SK-N-SH (cell line): ENCODE results near the gene PPEF2. TPM values are rescaled to one million over a fixed set of nuclear protein-coding genes. Genes with fewer than 3 reads are reported as not detected.
"Not testable (repeated sequence)": the region's sequence is repeated elsewhere in the genome, so short reads cannot be mapped to it uniquely, and the experiment has no call there.

Experiments used
- CTCF ChIA-PET: fragments of 300-600, 350-600 bp; formaldehyde crosslinking; extraction: SDS; loops from one replicate; lab custom pipeline; 2021; lab: Yijun Ruan, JAX
- POLR2A ChIA-PET: fragments of 350-600 bp; sonication (Branson Sonifier 250); formaldehyde crosslinking; extraction: SDS; loops from one replicate; lab custom pipeline; 2020; ENCODE audit warnings: antibody characterized with exemption, inconsistent platforms; lab: Yijun Ruan, JAX
- DNase-seq: peaks from one replicate; pipeline ENCODE4 v3.0.0; 2012
- H2AFZ ChIP-seq: fragments of 200-600 bp; sonication (generic); 2 replicates; pipeline ENCODE4 v1.8.1; 2016; ENCODE audit warnings: antibody characterized with exemption, mild to moderate bottlenecking, low read depth
- H3F3A ChIP-seq: fragments of 200-600 bp; sonication (generic); replicated peaks from 2 replicates; pipeline ENCODE3; 2016; ENCODE audit warnings: antibody characterized with exemption, mild to moderate bottlenecking; ENCODE audit not compliant: insufficient read depth
- H3K27ac ChIP-seq, 2 experiments: fragments of 200-500 bp in 1 of 2; fragments of 200-600 bp in 1 of 2; sonication (Bioruptor generic) in 1 of 2; sonication (generic), shearing (Covaris generic) in 1 of 2; 2 replicates each; pipeline versions ENCODE4 v1.5.1 to v1.6.1; 2014 to 2016; ENCODE audit warnings: low read depth in 2 of 2, inconsistent platforms in 1 of 2, low read length in 1 of 2, mild to moderate bottlenecking in 1 of 2, mixed read lengths in 1 of 2
- H3K27me3 ChIP-seq: fragments of 200-600 bp; sonication (generic), shearing (Covaris generic); 2 replicates; pipeline ENCODE4 v1.6.1; 2016; ENCODE audit warnings: mixed run types; ENCODE audit not compliant: insufficient read depth
- H3K36me3 ChIP-seq, 2 experiments: fragments of 200-500 bp in 1 of 2; fragments of 200-600 bp in 1 of 2; sonication (Bioruptor generic) in 1 of 2; sonication (generic) in 1 of 2; replicated peaks in 1 of 2; 2 replicates each; pipeline versions ENCODE3 to v1.5.1; 2014 to 2016; ENCODE audit warnings: low read length in 1 of 2, mild to moderate bottlenecking in 1 of 2; ENCODE audit not compliant: insufficient read depth in 2 of 2, control insufficient read depth in 1 of 2
- H3K4me1 ChIP-seq, 2 experiments: fragments of 200-500 bp in 1 of 2; fragments of 200-600 bp in 1 of 2; sonication (Bioruptor generic) in 1 of 2; sonication (generic), shearing (Covaris generic) in 1 of 2; 2 replicates each; pipeline versions ENCODE4 v1.5.1 to v1.6.1; 2014 to 2016; ENCODE audit warnings: low read depth in 1 of 2, low read length in 1 of 2, mixed run types in 1 of 2; ENCODE audit not compliant: insufficient read depth in 2 of 2, control insufficient read depth in 1 of 2
- H3K4me2 ChIP-seq: fragments of 200-600 bp; sonication (generic), shearing (Covaris generic); 2 replicates; pipeline ENCODE4 v1.6.1; 2017; ENCODE audit warnings: mixed run types
- H3K4me3 ChIP-seq, 2 experiments: fragments of 200-500 bp in 1 of 2; fragments of 200-600 bp in 1 of 2; sonication (Bioruptor generic) in 1 of 2; sonication (generic), shearing (Covaris generic) in 1 of 2; 2 replicates each; pipeline versions ENCODE4 v1.5.1 to v1.8.1; 2014 to 2016; ENCODE audit warnings: low read depth in 2 of 2, inconsistent platforms in 1 of 2, low read length in 1 of 2, mild to moderate bottlenecking in 1 of 2, mixed read lengths in 1 of 2, moderate library complexity in 1 of 2
- H3K79me2 ChIP-seq: fragments of 200-600 bp; sonication (generic); 2 replicates; pipeline ENCODE4 v1.8.1; 2017; ENCODE audit warnings: mild to moderate bottlenecking; ENCODE audit not compliant: insufficient read depth
- H3K9ac ChIP-seq: fragments of 200-600 bp; sonication (generic); 2 replicates; pipeline ENCODE4 v1.6.1; 2017; ENCODE audit warnings: mixed run types
- H3K9me2 ChIP-seq: fragments of 200-600 bp; sonication (generic); 2 replicates; pipeline ENCODE4 v1.6.1; 2017; ENCODE audit warnings: mixed run types
- H3K9me3 ChIP-seq: fragments of 200-600 bp; sonication (generic); 2 replicates; pipeline ENCODE4 v1.6.1; 2017; ENCODE audit warnings: mixed run types, mild to moderate bottlenecking, moderate library complexity
- H4K20me1 ChIP-seq: fragments of 200-600 bp; sonication (generic); 2 replicates; pipeline ENCODE4 v1.6.1; 2017; ENCODE audit warnings: mild to moderate bottlenecking, mixed run types; ENCODE audit not compliant: insufficient read depth
- ELF1 ChIP-seq: IDR thresholded peaks from 2 replicates; pipeline ENCODE4 v1.4.0; 2012
- EP300 ChIP-seq, 2 experiments: IDR thresholded peaks; 2 replicates each; pipeline versions ENCODE4 v1.4.0 to v1.6.1; 2012; ENCODE audit warnings: borderline replicate concordance in 1 of 2, low read depth in 1 of 2, low read length in 1 of 2
- EZH2phosphoT487 ChIP-seq: fragments of 200-600 bp; sonication (generic); IDR thresholded peaks from 2 replicates; pipeline ENCODE4 v1.6.1; 2017; ENCODE audit warnings: low read depth, mixed run types, mild to moderate bottlenecking, antibody characterized with exemption, moderate library complexity, borderline replicate concordance
- FOXM1 ChIP-seq: IDR thresholded peaks from 2 replicates; pipeline ENCODE4 v1.4.0; 2012; ENCODE audit warnings: low read depth, mild to moderate bottlenecking
- GABPA ChIP-seq: IDR thresholded peaks from 2 replicates; pipeline ENCODE4 v1.4.0; 2012; ENCODE audit warnings: low read depth, mild to moderate bottlenecking
- GATA2 ChIP-seq: sonication (generic); formaldehyde crosslinking; IDR thresholded peaks from 2 replicates; pipeline ENCODE4 v1.5.0; 2020; ENCODE audit warnings: mild to moderate bottlenecking, missing genetic modification reagents
- JUND ChIP-seq: IDR thresholded peaks from 2 replicates; pipeline ENCODE4 v1.4.0; 2012
- MAX ChIP-seq: IDR thresholded peaks from 2 replicates; pipeline ENCODE4 v1.4.0; 2012; ENCODE audit warnings: low read depth
- MEF2A ChIP-seq: IDR thresholded peaks from 2 replicates; pipeline ENCODE4 v1.4.0; 2012; ENCODE audit warnings: low read depth, borderline replicate concordance
- NFIC ChIP-seq: IDR thresholded peaks from 2 replicates; pipeline ENCODE4 v1.4.0; 2012; ENCODE audit warnings: borderline replicate concordance
- NRF1 ChIP-seq: IDR thresholded peaks from 2 replicates; pipeline ENCODE4 v1.6.1; 2012; ENCODE audit warnings: low read depth, mild to moderate bottlenecking, low read length
- REST ChIP-seq: IDR thresholded peaks from 2 replicates; pipeline ENCODE4 v1.6.1; 2012; ENCODE audit warnings: mild to moderate bottlenecking, low read depth, low read length, moderate library complexity
- RFX5 ChIP-seq: IDR thresholded peaks from 2 replicates; pipeline ENCODE4 v1.6.1; 2012; ENCODE audit warnings: mild to moderate bottlenecking, improper control_type of control experiment, low read length
- RXRA ChIP-seq: IDR thresholded peaks from 2 replicates; pipeline ENCODE4 v1.4.0; 2012; ENCODE audit warnings: low read depth, mild to moderate bottlenecking, borderline replicate concordance
- SIN3A ChIP-seq: IDR thresholded peaks from 2 replicates; pipeline ENCODE4 v1.6.1; 2012; ENCODE audit warnings: low read depth, mild to moderate bottlenecking, low read length, moderate library complexity, borderline replicate concordance
- YY1 ChIP-seq: IDR thresholded peaks from 2 replicates; pipeline ENCODE4 v1.4.0; 2012; ENCODE audit warnings: low read depth, mild to moderate bottlenecking
- WGBS: methylation state at CpG from one replicate; pipeline ENCODE4 v1.1.6; 2017; ENCODE audit warnings: low lambda C conversion rate; 5-methylcytosine and 5-hydroxymethylcytosine counted together
- polyA plus RNA-seq, 3 experiments: library from polyadenylated mRNA; depleted of rRNA; stranded (reverse); fragments of >200 nt; gene quantifications; 2 replicates each; pipeline ENCODE4 v1.2.3, GENCODE V29; 2012
- TF ChIP-seq, protein P1 (sequence below): IDR thresholded peaks from 2 replicates; pipeline ENCODE4; 2012

The PPEF2 gene
- polyA plus RNA-seq, 1 of the 3 experiments (the other 2 are of a cell fraction): not detected

DNA sequence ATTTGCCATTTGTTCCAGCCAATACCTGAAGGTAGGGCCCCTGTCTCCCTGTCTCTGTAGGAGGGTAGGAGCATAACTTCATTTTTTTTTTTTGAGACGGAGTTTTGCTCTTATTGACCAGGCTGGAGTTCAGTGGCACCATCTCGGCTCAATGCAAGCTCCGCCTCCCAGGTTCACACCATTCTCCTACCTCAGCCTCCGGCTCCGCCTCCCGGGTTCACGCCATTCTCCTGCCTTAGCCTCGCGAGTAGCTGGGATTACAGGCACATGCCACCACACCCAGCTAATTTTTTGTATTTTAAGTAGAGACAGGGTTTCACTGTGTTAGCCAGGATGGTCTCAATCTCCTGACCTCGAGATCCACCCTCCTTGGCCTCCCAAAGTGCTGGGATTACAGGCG is 22.7 kb upstream of the PPEF2 start:
- DNase-seq, H3K9me2 ChIP-seq, H3K9me3 ChIP-seq, H2AFZ ChIP-seq, H3K4me3 ChIP-seq, H3K4me2 ChIP-seq, H4K20me1 ChIP-seq, H3K79me2 ChIP-seq, POLR2A ChIA-PET, H3F3A ChIP-seq, H3K27ac ChIP-seq, H3K9ac ChIP-seq, H3K27me3 ChIP-seq, H3K4me1 ChIP-seq: not testable (repeated sequence)
- CTCF ChIA-PET: interaction anchor here (1.7 to 2.2 kb wide), 2 partner anchors 17 to 71 kb away, joined by 3 to 4 read pairs; no protein-coding TSS in a partner anchor
- peaks cover 7 to 14% of the 10 kb centered on the region in 2 experiments for H3K36me3 ChIP-seq
- WGBS: 98% methylated on average over 11 of the region's 11 CpGs

DNA sequence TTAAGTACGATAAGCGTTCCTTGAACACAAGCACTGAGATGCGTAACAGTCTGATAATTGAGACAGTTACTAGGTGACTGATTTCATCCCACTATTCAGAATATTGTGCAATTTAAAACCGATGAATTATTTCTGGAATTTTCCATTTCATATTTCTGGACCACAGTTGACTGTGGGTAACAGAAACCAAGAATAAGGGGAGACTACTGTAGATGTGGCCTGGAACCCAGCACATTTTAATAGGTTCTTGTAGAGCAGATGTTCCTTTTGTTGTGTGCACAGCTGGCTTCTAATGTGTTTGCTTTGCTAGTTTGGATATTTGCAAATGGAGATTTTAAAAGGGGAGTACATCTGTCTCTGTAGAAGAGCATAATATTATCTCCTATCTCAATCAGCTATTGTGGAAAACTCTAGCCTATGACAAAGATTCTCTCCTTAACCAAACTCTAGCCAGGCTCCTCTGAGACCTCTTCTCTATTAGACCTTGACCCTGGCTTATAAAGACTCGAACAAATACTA is 22.1 kb upstream of the PPEF2 start:
- no peak for DNase-seq
- Histone ChIP-seq H3K36me3 (peaks cover 7 to 16% of the 10 kb centered on the region in 2 experiments), H3K27me3 (no peaks in the 10 kb centered on the region), H3K4me2 (no peak overlapping the region), H3K9me2 (no peaks in the 10 kb centered on the region), H3F3A (no peaks in the 10 kb centered on the region), H4K20me1 (no peaks in the 10 kb centered on the region), H3K4me3 (no peak overlapping the region), H3K4me1 (no peaks in the 10 kb centered on the region), H3K9ac (no peak overlapping the region), H3K9me3 (no peaks in the 10 kb centered on the region), H2AFZ (no peak overlapping the region), H3K79me2 (no peaks in the 10 kb centered on the region), H3K27ac (no peak overlapping the region)
- WGBS: 89% methylated on average over 5 of the region's 5 CpGs
- ChIA-PET POLR2A (no interaction called here), CTCF (interaction anchor here (1.0 to 2.2 kb wide), 4 partner anchors 8 to 71 kb away, joined by 3 to 4 read pairs (median 3); no protein-coding TSS in a partner anchor)
- TF ChIP-seq EP300 (IDR thresholded peaks at IDR 0.05; ENCODE audit: borderline replicate concordance in 1 of 2, low read depth in 1 of 2, low read length in 1 of 2) (no peak), NFIC (no peak), RFX5 (no peak), NRF1 (no peak), ELF1 (no peak), GABPA (no peak), EZH2phosphoT487 (no peak), FOXM1 (no peak), SIN3A (no peak), JUND (no peak), GATA2 (CRISPR knock-in tag) (no peak), MAX (no peak), RXRA (no peak)

GRCh38 chr4:75922588-75922987 is 20.3 kb upstream of the PPEF2 start:
- Histone ChIP-seq H2AFZ (no peak overlapping the region), H4K20me1 (no peaks in the 10 kb centered on the region), H3K4me2 (no peak overlapping the region), H3K36me3 (peaks cover 7 to 20% of the 10 kb centered on the region in 2 experiments), H3K27me3 (no peaks in the 10 kb centered on the region), H3K9ac (no peak overlapping the region), H3K9me2 (no peaks in the 10 kb centered on the region), H3K27ac (no peak overlapping the region), H3K4me3 (no peak overlapping the region), H3K79me2 (no peaks in the 10 kb centered on the region), H3K4me1 (no peaks in the 10 kb centered on the region), H3K9me3 (no peaks in the 10 kb centered on the region), H3F3A (no peaks in the 10 kb centered on the region)
- CTCF ChIA-PET: no interaction called here
- WGBS: 91% methylated on average over 1 of the region's 1 CpG
- no peak for DNase-seq
- POLR2A ChIA-PET: no interaction called here
- TF ChIP-seq YY1 (no peak), MEF2A (no peak), FOXM1 (no peak), MAX (no peak), REST (no peak)
- TF ChIP-seq, protein P1, sequence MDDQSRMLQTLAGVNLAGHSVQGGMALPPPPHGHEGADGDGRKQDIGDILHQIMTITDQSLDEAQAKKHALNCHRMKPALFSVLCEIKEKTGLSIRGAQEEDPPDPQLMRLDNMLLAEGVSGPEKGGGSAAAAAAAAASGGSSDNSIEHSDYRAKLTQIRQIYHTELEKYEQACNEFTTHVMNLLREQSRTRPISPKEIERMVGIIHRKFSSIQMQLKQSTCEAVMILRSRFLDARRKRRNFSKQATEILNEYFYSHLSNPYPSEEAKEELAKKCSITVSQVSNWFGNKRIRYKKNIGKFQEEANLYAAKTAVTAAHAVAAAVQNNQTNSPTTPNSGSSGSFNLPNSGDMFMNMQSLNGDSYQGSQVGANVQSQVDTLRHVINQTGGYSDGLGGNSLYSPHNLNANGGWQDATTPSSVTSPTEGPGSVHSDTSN: no peak
